ENCODE data around the gene GDA.

The GDA gene

DNA sequence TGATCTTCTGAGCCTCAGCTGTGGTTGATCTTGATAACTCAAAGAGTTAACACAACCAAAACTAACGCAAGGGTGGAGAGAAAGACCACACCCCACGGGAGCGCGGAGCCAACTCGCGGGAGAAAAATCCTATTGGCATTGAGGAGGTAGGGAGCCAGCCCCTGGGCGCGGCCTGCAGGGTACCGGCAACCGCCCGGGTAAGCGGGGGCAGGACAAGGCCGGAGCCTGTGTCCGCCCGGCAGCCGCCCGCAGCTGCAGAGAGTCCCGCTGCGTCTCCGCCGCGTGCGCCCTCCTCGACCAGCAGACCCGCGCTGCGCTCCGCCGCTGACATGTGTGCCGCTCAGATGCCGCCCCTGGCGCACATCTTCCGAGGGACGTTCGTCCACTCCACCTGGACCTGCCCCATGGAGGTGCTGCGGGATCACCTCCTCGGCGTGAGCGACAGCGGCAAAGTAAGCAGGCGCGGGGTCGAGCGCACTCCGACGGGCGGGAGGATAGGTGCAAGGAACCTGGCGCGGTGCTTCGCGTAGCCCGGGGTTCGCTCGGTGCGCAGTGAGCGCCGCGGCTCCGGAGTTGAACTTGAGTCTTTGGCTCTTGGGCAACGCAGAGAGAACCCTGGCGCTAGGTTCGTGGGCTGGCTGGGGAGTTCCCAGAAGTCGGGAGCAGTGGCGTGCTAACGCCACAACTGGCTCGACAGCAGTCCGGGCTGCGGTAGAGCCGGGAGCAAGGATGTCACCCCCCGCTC is at the start of gene GDA:
Gene GDA, plus strand, starts transcription at position 210 of the 745 bp plus-strand sequence. Its CDS starts 120 bp downstream, at position 330.
- no peak for DNase-seq

DNA sequence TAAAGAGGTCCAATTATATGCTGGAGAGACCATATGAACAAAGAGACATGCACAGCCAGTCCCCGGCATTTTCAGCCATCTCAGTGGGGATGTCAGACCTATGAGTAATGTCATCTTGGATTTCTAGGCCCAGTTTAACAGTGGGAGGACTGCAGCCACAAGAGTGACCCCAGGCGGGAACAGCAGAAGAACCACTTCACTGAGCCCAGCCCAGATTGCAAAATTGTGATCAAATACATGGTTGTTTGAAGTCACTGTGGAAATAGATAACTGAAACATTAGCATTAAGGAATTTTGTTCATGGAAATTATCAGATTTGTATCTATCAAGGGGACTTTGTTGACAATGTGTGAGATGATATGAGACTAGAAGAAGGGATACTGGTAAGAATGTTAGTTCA is 46.7 kb upstream of the GDA start:
- DNase-seq, result no peak

DNA sequence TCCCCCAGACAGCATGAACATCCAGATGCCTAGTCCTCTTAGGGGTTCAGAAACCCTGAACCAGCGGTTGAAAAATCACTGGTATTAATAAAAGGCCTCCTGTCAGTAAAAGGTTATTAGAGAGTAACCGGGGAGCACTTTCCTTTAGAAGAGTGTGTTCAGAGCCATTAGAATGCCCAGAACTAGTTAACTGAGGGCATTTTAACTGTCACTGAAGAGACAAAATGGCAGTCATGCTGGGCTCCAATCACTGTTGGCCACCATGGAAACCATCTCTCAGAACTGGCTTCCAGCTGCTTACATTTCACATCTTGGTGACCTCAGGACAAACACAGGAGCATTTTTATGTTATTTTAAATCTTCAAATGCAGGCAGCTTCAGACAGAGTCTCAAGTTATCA is 36.2 kb upstream of the GDA start:
- DNase-seq, result no peak

DNA sequence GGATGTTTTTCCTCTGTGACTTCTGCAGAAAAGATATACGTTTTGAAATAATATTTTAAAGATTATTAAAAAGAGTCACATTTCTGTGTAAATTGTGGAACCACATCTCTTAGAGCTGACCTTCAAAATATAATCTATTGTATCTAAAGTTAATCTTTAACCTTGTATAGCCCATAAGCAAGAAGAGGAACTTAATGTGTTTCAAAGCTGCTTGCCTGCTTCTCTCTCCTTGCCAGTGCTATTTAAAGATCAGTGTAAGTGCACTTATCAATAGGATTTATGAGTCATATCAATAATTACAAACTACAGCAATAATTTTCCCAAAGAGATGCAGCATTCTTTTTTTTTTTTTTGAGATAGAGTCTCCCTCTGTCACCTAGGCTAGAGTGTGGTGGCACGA is 29.4 kb upstream of the GDA start:
- no peak for DNase-seq

DNA sequence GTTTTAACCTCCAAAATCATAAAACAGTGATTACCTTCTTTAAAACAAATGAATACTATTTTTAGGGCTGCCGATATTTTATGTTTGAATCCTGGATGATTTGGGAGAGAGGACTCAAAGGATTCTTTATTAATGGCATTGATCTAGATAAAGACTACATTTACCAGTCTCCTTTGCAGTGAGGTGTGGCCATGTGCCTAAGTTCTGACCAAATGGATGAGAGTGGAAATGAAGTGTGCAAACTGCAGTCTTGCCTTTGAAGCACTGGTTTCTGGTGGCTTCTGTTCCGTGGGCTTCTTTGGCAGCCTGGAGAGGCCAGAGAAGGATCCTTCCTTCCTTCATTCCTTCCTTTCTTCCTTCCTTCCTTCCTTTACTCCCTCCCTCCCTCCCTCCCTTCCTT is 24.3 kb upstream of the GDA start:
- DNase-seq, result no peak

DNA sequence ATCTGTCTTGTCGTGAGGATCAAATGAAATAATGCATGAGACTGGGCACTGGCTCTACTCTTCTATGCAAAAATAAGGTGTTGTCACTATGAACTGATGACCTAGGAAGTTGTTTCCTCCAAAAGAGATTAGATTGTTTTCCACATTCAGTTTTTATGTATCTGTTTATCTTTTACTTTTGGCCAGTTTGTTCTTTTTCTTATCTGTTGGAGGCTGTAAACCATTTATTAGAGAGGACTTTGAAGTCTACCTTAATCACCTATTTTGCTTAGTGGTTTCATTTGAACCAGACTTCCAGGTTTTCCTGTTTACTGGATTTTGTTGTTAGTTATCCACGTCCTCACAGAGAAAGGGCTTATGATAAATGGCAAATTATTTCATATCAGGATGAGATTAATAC is 21.5 kb upstream of the GDA start:
- no peak for DNase-seq

DNA sequence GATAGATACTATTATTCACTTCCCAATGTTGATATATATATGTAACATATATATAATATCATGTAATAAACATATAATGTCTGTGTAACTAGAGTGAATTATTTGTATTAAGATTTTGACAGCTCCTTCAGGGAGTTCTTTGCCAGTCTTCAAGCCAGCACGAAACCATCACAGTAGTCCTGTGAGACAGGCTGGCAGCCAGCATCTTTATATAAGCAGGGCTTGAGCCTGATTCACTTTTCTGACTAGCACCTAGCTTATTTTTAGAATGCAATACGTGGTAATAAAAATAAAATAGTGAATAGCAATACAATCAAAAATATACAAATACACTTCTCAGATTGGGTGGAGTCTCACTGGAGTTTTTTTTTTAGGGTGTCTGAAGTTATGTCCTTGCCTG is 20.7 kb upstream of the GDA start:
- no peak for DNase-seq

DNA sequence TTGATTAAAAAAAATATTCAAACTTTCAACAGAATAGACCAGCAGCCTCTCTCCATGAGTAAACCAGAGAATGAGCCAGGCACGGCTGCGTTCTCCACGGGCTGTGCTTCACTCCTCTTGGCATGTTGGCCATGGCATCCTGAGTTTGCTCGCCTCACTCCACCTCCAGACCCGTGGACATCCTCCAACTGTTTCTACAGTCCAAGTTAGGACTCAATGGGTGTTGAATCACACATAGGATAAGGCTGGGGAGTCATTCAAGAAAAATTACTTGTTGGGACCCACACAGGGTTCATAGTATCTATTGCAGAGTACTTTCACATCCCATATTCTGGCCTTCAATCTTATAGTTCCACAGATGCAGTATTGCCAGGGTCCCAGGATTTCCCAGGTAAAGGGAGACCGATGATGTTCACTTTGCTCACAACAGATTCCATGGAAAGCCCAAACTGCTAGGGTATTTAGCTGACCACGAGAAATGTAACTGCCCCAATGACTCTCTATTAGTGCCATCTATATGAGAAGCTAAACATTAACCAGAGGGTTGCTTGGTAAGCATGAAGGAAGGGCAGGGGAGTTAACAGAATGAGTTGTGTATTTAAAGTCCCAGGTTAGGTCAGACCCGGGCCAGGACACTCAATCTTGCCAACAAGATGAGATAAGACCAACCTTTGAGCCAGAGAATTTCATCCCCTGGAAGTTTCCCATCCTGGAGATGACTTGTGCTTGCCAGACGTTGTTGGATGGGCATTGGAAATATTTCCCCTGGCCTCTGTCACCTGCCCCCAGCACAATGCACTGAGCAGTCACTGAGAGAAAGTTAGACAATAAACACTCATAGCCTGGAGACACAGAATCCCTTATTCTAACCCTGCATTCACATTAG is 19.7 kb upstream of the GDA start:
- DNase-seq, result no peak

DNA sequence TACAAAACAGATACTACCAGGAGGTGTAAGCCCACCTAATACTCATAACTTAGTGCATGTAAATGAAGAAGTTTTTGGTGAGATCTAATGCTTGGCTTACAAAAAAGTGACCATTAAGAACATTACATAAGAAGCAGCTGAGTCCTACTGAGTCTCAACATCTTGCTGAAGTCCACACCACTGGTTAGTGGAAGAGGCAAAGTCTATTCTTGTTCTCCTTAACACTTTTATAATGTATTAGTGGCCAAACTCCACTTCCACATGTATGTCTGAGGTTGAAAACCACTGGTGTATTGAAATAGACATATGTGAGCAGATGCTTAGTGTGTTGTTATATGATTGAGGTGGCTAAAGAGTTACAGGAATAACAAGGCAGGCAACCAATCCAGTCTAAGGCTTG is 18.9 kb upstream of the GDA start:
- DNase-seq, result no peak

DNA sequence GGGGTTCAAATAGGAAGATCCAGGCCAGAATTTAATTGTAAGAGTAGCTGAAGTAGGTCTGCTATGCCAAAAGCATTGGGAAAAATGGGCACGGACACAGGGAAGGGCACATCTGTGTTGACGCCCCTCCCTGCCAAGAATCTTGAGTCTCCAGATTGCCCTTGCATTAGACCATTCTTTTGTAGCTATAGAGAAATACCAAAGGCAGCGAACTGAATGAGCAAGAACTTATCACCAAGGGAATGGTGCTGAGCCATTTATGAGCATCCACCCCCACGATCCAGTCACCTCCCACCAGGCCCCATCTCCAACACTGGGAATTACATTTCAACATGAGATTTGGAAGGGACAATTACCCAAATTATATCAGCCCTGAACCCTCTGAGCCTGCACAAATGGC is 18.0 kb upstream of the GDA start:
- DNase-seq, result no peak

DNA sequence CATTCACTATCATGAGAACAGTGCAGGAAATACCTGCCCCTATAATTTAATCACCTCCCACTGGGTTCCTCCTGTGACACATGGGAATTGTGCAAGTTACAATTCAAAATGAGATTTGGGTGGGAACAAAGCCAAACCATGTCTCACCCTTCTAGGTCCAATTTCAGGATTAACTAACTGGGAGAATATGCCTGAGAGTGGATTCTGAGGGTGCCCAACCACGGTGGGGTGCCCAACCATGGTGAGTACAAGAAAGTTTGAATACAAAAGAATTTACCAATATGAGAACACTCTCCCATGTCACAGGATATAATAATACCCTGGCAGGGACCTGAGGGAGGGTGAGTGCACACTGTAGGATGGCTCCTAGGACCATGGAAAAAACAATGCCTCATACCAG is 17.2 kb upstream of the GDA start:
- DNase-seq, result no peak

DNA sequence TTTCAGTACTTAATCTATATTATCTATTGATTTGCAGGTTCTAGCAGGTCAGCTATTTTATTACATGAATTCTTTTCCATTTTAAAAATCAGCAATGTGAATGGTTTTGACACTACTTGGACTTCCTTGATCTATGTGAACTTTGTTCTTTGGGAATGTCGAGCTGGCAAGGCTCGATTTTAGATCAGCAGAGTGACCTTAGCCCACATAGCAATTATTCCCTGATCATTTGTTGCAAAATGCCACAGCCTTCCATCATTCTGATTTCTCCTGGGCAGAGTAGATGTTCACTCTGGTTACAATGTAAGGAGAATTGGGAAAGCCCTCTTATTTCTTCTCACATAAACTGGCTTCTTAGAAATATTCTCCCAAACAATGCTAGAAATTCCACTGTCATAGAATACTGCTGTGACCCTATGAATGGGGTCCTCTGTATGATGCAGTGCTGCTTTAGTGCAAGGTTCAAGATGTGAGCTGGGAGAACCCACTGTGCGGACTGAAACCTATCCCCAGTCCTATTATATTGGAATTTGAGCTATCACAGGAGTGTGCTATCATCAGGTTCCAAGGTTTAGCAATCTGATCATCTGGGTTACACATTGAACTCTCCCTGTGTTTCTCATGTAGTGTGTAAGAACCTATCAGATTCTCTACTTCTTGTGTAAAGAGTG is 15.7 kb upstream of the GDA start:
- no peak for DNase-seq

DNA sequence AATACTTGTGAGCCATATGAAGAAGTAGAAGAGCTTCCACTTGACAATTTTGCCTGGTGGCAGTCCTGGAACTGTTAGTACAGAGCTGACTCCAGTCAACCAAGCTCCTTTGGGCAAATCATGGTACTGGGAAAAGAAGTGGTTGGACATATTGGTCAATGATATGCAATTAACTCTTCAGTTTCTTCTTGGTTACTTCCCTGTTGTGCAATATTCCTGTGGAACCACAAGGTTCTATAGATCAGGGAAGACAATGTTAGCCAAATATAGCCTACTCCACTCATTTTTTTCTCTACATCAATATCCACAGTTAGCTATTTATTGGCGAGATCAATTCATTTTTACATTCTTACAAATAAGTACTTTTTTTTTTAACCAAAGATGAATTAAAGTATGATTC is 14.4 kb upstream of the GDA start:
- no peak for DNase-seq

DNA sequence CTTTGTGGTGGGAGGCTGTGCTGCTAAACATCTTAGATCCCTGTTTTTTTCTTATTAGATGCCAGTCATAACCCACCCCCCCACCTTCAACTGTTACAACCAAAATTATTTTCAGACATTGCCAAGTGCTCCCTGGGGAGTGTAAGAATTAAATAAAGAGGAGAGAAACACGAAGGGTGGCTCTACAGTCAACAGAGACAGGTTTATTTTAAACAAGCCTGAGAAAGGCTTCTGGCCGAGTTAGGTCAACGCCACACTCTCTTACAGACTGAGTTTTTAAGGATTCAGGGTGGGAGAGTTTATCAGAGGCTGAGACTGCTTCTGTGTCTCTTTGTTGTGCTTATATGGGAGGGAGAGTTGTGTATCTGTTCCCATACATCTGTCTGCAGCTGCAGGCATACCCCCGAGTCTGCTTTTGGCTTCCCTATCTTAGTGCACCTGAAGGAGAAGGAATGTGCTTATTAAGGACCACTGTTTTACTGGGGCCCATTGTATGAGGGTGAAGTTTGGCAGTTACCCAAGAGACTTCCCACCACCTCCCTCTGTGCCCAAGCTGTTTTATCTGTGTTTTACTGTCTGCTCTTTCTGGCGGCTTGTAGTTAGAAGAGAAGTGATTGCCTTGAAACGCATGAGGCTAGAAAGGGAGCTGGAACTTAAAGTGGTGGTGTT is 11.4 kb upstream of the GDA start:
- no peak for DNase-seq

DNA sequence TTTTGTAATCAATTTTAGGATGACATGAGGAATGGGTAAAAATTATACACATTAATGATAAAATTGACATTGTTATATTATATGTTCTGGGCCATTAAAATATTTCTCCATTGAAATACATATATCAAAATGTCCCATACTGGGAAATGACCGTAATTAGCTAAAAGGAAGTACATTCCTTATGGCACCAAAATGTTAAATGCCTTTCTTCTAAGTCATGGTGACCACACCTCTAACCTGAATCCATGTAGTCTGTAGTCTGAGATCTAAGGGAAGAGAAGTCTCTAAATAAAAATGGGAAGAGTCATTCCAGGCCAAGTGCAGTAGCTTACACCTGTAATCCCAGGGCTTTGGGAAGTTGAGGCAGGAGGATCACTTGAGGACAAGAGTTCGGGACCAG is 10.0 kb upstream of the GDA start:
- no peak for DNase-seq

DNA sequence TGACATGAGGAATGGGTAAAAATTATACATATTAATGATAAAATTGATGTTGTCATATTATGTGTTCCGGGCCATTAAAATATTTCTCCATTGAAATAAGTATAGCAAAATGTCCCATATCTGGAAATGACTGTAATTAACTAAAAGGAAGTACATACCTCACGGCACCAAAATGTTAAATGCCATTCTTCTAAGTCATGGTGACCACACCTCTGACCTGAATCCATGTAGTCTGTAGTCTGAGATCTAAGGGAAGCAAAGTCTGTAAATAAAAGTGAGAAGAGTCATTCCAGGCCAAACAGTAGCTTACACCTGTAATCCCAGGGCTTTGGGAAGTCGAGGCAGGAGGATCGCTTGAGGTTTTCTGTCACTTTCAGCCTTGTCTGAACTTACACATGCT is 8.7 kb upstream of the GDA start:
- DNase-seq, result no peak

DNA sequence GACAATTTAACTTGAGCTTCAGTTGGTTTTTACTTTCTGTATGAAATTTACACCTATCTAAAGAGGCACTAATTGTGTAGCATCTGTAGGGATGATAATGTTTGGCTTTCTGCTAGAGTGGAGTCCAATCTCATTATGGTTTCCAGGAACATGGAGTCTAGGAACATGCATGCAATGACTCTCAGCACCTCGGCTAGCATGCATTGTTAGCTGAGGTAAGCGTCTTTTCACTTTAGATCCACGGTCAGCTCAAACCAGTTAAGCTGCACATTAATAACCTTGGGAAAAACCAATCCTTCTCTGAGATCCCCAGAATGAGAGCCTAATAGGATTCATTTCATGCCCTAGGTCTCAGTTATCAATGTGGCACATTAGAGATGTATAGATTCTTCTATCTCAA is 7.8 kb upstream of the GDA start:
- DNase-seq, result no peak

DNA sequence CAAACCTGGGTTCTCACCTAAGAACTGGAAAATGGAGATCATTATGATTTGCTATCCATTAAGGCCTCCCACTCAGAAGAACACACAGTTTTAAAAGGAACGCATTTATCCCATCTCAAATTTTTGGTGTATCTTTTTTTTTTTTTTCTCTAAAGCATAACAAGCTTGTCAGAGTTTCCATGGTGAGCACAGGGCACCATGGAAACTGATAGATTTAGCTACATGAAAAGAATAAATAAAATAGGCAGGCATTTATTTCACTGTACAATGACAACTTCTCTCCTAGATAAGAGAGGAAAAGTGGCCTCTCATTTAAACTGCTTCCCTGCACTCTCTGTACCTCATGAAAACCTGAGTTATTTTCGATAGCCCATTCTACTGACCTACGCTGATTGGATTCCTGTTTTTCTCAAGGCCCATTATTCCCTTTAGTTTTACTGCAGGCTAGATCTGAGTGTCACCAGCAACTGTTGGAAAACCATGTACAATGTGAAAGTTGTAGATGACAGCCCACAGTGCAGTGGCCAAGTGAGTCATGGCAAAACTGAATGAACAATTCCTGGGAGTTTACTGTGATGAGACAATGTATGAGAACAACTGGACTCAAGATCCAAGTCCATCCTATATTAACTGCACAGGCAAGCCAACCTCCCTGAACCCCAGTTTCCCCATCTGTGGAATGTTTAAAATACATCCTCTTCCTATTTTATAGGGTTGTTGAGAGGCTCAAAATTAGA is 4.3 kb upstream of the GDA start:
- DNase-seq, result no peak

DNA sequence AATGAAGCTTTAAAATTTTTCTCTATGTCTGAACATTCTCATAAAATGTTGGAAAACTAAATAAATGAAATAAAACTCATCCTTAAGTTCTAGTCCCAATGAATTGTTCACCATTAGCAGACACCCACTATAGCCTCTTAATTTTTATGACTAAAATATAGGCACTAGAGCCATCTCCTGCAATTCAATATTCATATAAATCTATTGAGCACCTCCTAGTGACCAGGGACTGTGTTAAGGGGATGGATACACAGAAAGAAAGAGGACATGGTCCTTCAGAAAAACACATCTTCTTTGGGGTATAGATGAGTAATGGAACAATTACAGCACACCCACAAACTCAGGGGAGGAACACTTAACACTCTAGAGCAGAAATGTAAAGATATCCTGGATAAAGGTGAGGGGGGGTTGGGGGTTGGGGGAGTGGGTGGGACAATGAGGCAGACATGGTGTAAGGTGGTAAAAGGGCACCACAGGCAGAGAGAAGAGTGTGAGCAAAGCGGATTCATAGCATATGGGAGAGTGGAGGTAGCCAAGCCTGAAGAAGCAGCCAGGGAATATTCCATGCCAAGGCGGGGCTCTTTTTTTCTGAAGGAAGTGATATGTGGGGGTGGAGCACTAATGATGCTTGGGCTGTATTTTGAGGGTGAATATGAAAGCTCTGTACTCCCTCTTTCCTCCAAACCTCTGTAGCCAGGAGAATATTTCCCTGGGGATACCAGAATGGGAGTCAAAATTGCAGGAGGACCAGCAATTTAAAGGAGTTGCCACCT is 3.3 kb upstream of the GDA start:
- DNase-seq, result no peak

DNA sequence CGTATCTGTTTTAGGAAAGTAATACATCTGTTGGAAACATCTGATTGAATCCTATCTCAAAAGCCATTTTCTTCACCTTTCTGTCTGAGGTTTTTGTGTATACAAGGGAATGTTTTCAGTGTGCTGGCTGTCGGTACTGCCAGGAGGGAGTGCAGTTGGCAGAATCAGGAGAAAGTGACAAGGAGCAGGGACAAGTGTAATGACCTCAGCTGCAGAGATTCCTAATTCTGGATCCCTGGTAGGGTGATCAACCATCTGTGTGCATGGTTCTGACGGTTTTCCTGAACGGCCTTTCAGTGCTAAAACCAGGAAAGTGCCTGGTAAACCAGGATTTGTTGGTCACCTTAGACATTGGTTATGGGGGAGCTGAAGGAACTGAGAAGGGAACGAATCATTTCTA is 1.6 kb upstream of the GDA start:
- DNase-seq, result no peak

DNA sequence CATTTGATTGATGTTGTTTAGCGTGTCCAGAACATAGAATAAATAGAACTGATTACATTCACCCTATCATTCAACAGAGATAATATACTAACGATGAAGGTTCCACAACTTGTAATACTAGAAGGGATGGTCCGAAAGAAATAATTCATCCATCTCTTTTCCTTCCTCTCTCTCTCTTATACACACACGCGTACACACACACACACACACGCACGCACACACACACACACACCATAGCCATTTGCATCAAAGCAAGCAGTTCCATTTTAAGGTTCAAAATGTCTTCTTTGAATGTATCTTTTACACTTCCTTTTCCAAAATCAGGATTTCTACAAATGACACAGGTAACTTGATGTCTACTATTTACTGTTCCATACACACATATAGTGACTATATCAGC is 887 bp downstream of the GDA start:
- DNase-seq, result no peak

DNA sequence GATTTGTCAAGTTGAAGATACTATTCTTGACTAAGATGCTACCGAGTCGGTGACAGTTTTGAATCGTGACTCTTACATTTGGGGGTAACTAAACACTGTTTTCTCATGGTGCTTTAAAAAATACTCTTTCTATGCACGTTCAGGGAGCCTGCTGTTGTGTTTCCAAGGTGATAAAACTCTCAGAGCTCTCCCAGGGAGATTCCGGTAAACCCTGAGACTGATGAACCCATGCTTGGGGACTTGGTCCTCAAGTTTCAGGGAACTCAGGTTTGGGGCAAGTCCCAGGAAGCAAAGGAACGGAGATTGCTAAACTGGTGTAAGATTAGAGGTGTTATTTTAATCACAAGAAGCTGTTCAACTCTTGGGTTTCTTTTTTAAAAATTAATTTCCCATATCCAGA is 1.4 kb downstream of the GDA start:
- DNase-seq, result no peak

Measured in cerebellar nuclear complex (tissue), 1 donor.